GM23338 (cell line): ENCODE data around the gene PP2D1. TPM values are rescaled to one million over a fixed set of nuclear protein-coding genes. Genes with fewer than 3 reads are reported as not detected.

ENCODE experiments used
- ATAC-seq: fragments of 200-7000 bp; cut with Tn5 transposase; 3 replicates; pipeline ENCODE4 v1.9.1; 2020
- DNase-seq: peaks from one replicate; pipeline ENCODE4 v3.0.0-alpha.2; 2015; ENCODE audit warnings: low spot score
- H2AFZ ChIP-seq: fragments of 200-600 bp; sonication (generic); 2 replicates; pipeline ENCODE4 v1.8.0; 2016; ENCODE audit warnings: antibody characterized with exemption, mild to moderate bottlenecking, moderate library complexity
- H3F3A ChIP-seq: fragments of 200-600 bp; sonication (generic); replicated peaks from 2 replicates; pipeline ENCODE4 v1.8.0; 2017; ENCODE audit warnings: antibody characterized with exemption, mixed run types, low read depth
- H3K27ac ChIP-seq: fragments of 200-600 bp; sonication (generic); 2 replicates; pipeline ENCODE4 v1.6.1; 2016; ENCODE audit warnings: low read depth
- H3K27me3 ChIP-seq: fragments of 200-600 bp; sonication (generic); 2 replicates; pipeline ENCODE4 v1.8.0; 2016; ENCODE audit warnings: mild to moderate bottlenecking, mixed run types, moderate library complexity; ENCODE audit not compliant: insufficient read depth
- H3K36me3 ChIP-seq: fragments of 200-600 bp; sonication (generic); 2 replicates; pipeline ENCODE4 v1.8.0; 2016; ENCODE audit warnings: mild to moderate bottlenecking; ENCODE audit not compliant: insufficient read depth
- H3K4me1 ChIP-seq: fragments of 200-600 bp; sonication (generic); 2 replicates; pipeline ENCODE4 v1.8.0; 2016; ENCODE audit warnings: mild to moderate bottlenecking, moderate library complexity; ENCODE audit not compliant: insufficient read depth
- H3K4me2 ChIP-seq: fragments of 200-600 bp; sonication (generic); 2 replicates; pipeline ENCODE4 v1.7.1; 2017; ENCODE audit warnings: mixed run types
- H3K4me3 ChIP-seq: fragments of 200-600 bp; sonication (generic); 2 replicates; pipeline ENCODE4 v1.6.1; 2016; ENCODE audit warnings: mixed run types
- H3K79me2 ChIP-seq: fragments of 200-600 bp; sonication (generic); replicated peaks from 2 replicates; pipeline ENCODE4 v1.8.0; 2017; ENCODE audit warnings: mild to moderate bottlenecking; ENCODE audit not compliant: insufficient read depth
- H3K9me2 ChIP-seq: fragments of 200-600 bp; sonication (generic); 2 replicates; pipeline ENCODE4 v1.8.0; 2017; ENCODE audit not compliant: insufficient read depth
- H4K20me1 ChIP-seq: fragments of 200-600 bp; sonication (generic); replicated peaks from 2 replicates; pipeline ENCODE4 v1.8.0; 2017; ENCODE audit warnings: mild to moderate bottlenecking; ENCODE audit not compliant: insufficient read depth
- H3K27ac Mint-ChIP-seq: 2 replicates; pipeline ENCODE4 v1.8.0; 2020; ENCODE audit warnings: inconsistent platforms, mild to moderate bottlenecking, moderate library complexity, mixed read lengths
- H3K27me3 Mint-ChIP-seq: 3 replicates; pipeline ENCODE4 v1.8.0; 2022; ENCODE audit warnings: low read depth, mild to moderate bottlenecking, moderate library complexity, mixed read lengths, inconsistent platforms; ENCODE audit not compliant: insufficient read depth, poor library complexity
- H3K36me3 Mint-ChIP-seq: 3 replicates; pipeline ENCODE4 v1.8.0; 2021; ENCODE audit warnings: low read depth, mild to moderate bottlenecking, inconsistent platforms, moderate library complexity, mixed read lengths
- H3K4me1 Mint-ChIP-seq: 3 replicates; pipeline ENCODE4 v1.8.0; 2020; ENCODE audit warnings: mild to moderate bottlenecking, inconsistent platforms, mixed read lengths
- H3K4me3 Mint-ChIP-seq: 3 replicates; pipeline ENCODE4 v1.8.0; 2021; ENCODE audit warnings: moderate library complexity, mild to moderate bottlenecking, inconsistent platforms, mixed read lengths
- H3K9me3 Mint-ChIP-seq: 3 replicates; pipeline ENCODE4 v1.8.0; 2020; ENCODE audit warnings: moderate library complexity, mild to moderate bottlenecking, inconsistent platforms, mixed read lengths
- CREB1 ChIP-seq: fragments of 250-450 bp; sonication (Bioruptor Pico); IDR thresholded peaks from 2 replicates; pipeline ENCODE4 v1.5.0; 2020; ENCODE audit warnings: low read depth, mild to moderate bottlenecking, moderate library complexity
- EZH2 ChIP-seq: fragments of 200-600 bp; sonication (generic); IDR thresholded peaks from one replicate; pipeline ENCODE4 v1.8.0; 2017; ENCODE audit warnings: antibody characterized with exemption, mild to moderate bottlenecking, low read depth; ENCODE audit not compliant: unreplicated experiment
- NANOG ChIP-seq: IDR thresholded peaks from 2 replicates; pipeline ENCODE4 v1.6.1; 2016; ENCODE audit warnings: antibody characterized with exemption, borderline replicate concordance
- STAT1 ChIP-seq: IDR thresholded peaks from one replicate; pipeline ENCODE4 v1.6.1; 2016; ENCODE audit warnings: antibody characterized with exemption; ENCODE audit not compliant: unreplicated experiment
- polyA plus RNA-seq: library from polyadenylated mRNA; unstranded; fragments of >200 nt; fragmentation: Nextera tagmentation; extraction: Ambion mirVana; gene quantifications from 2 replicates; pipeline ENCODE4 v1.2.1, GENCODE V29; 2016
- total RNA-seq: library from RNA; depleted of rRNA; stranded (reverse); fragments of >200 nt; shearing (Covaris generic); gene quantifications from 2 replicates; pipeline ENCODE4 v1.2.3, GENCODE V29; 2014
- TF ChIP-seq, protein P1 (sequence below): IDR thresholded peaks from one replicate; pipeline ENCODE4 v1.6.1; 2018; ENCODE audit warnings: antibody characterized with exemption; ENCODE audit not compliant: unreplicated experiment
- TF ChIP-seq, protein P2 (sequence below): IDR thresholded peaks from 2 replicates; pipeline ENCODE4 v1.6.1; 2016; ENCODE audit warnings: antibody characterized with exemption
- TF ChIP-seq, protein P3 (sequence below): fragments of 250-450 bp; sonication (Bioruptor Pico); IDR thresholded peaks from 2 replicates; pipeline ENCODE4 v1.5.0; 2020; ENCODE audit warnings: mild to moderate bottlenecking, moderate library complexity

Gene PP2D1
- total and polyA plus RNA-seq, 2 experiments from 2014 or later = 0.40 TPM; not detected in 1

DNA sequence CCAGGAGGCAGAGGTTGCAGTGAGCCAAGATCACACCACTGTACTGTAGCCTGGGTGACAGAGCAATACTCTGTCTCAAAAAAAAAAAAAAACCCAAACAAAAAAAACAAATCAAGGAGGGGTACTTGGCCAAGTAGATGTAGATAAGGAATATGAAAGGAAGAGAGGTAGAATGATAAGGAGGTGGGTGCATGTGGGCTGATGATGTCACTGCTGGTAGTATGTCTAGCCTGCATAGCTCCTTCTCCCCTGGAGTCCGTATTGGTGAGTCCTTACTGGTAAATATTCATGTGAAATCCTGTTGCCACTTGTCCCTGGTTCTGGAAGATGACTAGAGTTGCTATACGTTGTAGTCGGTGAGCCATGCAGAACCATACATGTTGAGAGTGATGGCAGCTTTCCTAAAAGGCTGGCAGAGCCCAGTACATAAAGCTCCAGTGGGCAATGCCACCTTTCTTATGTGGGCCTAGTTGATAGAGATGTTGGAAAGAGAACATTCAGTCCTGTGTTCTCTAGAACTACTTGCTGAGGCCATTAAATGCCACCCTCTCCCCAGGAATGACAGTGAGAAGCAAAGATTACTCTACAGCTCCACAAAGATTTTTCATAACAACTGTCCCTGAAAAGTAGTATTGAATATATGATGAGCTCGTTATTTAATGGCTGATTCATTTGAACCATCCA is 39.2 kb upstream of the PP2D1 start (continued):
- no peak for TF ChIP-seq CREB1
- TF ChIP-seq, protein P1, sequence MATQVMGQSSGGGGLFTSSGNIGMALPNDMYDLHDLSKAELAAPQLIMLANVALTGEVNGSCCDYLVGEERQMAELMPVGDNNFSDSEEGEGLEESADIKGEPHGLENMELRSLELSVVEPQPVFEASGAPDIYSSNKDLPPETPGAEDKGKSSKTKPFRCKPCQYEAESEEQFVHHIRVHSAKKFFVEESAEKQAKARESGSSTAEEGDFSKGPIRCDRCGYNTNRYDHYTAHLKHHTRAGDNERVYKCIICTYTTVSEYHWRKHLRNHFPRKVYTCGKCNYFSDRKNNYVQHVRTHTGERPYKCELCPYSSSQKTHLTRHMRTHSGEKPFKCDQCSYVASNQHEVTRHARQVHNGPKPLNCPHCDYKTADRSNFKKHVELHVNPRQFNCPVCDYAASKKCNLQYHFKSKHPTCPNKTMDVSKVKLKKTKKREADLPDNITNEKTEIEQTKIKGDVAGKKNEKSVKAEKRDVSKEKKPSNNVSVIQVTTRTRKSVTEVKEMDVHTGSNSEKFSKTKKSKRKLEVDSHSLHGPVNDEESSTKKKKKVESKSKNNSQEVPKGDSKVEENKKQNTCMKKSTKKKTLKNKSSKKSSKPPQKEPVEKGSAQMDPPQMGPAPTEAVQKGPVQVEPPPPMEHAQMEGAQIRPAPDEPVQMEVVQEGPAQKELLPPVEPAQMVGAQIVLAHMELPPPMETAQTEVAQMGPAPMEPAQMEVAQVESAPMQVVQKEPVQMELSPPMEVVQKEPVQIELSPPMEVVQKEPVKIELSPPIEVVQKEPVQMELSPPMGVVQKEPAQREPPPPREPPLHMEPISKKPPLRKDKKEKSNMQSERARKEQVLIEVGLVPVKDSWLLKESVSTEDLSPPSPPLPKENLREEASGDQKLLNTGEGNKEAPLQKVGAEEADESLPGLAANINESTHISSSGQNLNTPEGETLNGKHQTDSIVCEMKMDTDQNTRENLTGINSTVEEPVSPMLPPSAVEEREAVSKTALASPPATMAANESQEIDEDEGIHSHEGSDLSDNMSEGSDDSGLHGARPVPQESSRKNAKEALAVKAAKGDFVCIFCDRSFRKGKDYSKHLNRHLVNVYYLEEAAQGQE = no peak
- TF ChIP-seq, protein P2, sequence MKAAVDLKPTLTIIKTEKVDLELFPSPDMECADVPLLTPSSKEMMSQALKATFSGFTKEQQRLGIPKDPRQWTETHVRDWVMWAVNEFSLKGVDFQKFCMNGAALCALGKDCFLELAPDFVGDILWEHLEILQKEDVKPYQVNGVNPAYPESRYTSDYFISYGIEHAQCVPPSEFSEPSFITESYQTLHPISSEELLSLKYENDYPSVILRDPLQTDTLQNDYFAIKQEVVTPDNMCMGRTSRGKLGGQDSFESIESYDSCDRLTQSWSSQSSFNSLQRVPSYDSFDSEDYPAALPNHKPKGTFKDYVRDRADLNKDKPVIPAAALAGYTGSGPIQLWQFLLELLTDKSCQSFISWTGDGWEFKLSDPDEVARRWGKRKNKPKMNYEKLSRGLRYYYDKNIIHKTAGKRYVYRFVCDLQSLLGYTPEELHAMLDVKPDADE = no peak

DNA sequence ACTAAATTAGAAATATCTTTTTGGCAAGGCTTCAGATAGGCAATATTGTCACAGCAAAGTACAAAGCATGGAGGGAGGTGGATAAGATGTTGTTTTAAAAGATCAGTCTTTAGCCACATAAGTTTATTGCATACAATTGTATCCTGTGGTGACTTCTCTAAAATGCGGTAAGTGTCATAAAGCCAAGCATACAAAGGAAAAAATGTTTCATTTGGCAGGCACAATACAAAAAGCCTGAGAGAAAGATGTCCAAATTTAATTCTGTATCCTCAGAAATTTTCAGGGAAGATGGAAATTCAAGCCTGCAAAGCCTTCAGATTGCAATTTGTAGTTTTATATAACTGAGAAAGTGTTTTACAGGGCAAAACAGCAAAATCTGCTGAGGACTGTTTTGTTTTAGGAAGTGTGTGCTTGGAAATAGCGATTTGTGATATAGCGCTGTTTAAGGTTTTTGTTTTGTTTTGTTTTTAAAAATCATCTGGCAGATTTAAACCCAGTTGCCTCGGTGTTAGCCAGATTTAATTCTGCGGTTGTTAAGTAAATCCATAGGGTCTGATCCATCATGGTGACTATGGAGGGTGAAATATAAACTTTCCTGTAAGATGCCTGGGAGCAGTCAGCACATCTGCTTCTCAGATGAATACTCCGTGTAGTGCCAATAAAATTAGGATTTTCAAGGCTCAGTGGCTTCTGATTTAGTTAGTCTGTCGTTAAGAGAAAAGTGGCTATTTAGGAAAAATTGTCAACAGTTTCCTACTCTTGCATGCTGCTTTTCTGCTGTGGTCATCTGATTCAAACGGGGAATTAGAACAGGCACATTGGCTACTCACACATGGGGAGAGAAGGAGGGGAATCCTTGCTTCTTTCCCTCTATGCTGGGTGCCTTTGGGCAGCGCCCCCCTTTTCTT is 36.2 kb upstream of the PP2D1 start:
- ATAC-seq (no peak), DNase-seq (no peak)
- Mint-ChIP-seq H3K36me3 (no peaks in the 10 kb centered on the region), H3K4me1 (no peaks in the 10 kb centered on the region), H3K27ac (no peak overlapping the region), H3K27me3 (peaks cover under 1% of the 10 kb centered on the region), H3K4me3 (no peak overlapping the region), H3K9me3 (no peaks in the 10 kb centered on the region)
- Histone ChIP-seq H3F3A (no peaks in the 10 kb centered on the region), H3K79me2 (no peaks in the 10 kb centered on the region), H4K20me1 (no peaks in the 10 kb centered on the region), H2AFZ (no peak overlapping the region), H3K27me3 (no peaks in the 10 kb centered on the region), H3K4me1 (no peaks in the 10 kb centered on the region), H3K4me3 (no peak overlapping the region), H3K36me3 (no peaks in the 10 kb centered on the region), H3K4me2 (no peak overlapping the region), H3K9me2 (no peaks in the 10 kb centered on the region), H3K27ac (no peak overlapping the region)
- TF ChIP-seq, protein P1 = no peak
- TF ChIP-seq NANOG (no peak), EZH2 (no peak), STAT1 (no peak), CREB1 (no peak)
- TF ChIP-seq, protein P3, sequence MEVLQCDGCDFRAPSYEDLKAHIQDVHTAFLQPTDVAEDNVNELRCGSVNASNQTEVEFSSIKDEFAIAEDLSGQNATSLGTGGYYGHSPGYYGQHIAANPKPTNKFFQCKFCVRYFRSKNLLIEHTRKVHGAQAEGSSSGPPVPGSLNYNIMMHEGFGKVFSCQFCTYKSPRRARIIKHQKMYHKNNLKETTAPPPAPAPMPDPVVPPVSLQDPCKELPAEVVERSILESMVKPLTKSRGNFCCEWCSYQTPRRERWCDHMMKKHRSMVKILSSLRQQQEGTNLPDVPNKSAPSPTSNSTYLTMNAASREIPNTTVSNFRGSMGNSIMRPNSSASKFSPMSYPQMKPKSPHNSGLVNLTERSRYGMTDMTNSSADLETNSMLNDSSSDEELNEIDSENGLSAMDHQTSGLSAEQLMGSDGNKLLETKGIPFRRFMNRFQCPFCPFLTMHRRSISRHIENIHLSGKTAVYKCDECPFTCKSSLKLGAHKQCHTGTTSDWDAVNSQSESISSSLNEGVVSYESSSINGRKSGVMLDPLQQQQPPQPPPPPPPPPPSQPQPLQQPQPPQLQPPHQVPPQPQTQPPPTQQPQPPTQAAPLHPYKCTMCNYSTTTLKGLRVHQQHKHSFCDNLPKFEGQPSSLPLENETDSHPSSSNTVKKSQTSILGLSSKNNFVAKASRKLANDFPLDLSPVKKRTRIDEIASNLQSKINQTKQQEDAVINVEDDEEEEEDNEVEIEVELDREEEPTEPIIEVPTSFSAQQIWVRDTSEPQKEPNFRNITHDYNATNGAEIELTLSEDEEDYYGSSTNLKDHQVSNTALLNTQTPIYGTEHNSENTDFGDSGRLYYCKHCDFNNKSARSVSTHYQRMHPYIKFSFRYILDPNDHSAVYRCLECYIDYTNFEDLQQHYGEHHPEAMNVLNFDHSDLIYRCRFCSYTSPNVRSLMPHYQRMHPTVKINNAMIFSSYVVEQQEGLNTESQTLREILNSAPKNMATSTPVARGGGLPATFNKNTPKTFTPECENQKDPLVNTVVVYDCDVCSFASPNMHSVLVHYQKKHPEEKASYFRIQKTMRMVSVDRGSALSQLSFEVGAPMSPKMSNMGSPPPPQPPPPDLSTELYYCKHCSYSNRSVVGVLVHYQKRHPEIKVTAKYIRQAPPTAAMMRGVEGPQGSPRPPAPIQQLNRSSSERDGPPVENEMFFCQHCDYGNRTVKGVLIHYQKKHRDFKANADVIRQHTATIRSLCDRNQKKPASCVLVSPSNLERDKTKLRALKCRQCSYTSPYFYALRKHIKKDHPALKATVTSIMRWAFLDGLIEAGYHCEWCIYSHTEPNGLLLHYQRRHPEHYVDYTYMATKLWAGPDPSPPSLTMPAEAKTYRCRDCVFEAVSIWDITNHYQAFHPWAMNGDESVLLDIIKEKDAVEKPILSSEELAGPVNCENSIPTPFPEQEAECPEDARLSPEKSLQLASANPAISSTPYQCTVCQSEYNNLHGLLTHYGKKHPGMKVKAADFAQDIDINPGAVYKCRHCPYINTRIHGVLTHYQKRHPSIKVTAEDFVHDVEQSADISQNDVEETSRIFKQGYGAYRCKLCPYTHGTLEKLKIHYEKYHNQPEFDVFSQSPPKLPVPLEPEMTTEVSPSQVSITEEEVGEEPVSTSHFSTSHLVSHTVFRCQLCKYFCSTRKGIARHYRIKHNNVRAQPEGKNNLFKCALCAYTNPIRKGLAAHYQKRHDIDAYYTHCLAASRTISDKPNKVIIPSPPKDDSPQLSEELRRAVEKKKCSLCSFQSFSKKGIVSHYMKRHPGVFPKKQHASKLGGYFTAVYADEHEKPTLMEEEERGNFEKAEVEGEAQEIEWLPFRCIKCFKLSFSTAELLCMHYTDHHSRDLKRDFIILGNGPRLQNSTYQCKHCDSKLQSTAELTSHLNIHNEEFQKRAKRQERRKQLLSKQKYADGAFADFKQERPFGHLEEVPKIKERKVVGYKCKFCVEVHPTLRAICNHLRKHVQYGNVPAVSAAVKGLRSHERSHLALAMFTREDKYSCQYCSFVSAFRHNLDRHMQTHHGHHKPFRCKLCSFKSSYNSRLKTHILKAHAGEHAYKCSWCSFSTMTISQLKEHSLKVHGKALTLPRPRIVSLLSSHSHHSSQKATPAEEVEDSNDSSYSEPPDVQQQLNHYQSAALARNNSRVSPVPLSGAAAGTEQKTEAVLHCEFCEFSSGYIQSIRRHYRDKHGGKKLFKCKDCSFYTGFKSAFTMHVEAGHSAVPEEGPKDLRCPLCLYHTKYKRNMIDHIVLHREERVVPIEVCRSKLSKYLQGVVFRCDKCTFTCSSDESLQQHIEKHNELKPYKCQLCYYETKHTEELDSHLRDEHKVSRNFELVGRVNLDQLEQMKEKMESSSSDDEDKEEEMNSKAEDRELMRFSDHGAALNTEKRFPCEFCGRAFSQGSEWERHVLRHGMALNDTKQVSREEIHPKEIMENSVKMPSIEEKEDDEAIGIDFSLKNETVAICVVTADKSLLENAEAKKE (CRISPR knock-in tag) = no peak
